NCI-H2081 (cell line): Measurements from ENCODE around the gene HOXA10.

ENCODE experiments used
- DNase-seq, 2 experiments: peaks; one replicate each; lab custom pipeline; 2025; lab: John Stamatoyannopoulos, UW

The HOXA10 gene

GRCh38 chr7:27130540-27131389 lies 43.4 kb downstream of the HOXA10 start, which contains the start of gene HOXA4:
HOXA4 (minus strand) TSS chr7:27130757; CDS start chr7:27130733, 24 bp downstream.
- DNase-seq = peak; percentile 56 to 70

- DNase-seq = peak in 1 of 2 experiments; percentile 45
These were observed 44.2 kb downstream of the HOXA10 start for GRCh38 chr7:27129729-27130539.

- DNase-seq = no peak
These were observed 45.1 kb downstream of the HOXA10 start for GRCh38 chr7:27128776-27129728.

- no peak for DNase-seq
These were observed 46.1 kb downstream of the HOXA10 start for GRCh38 chr7:27128034-27128433.

- no peak for DNase-seq
These were observed 47.4 kb downstream of the HOXA10 start for GRCh38 chr7:27126596-27127327.

- DNase-seq = no peak
These were observed 48.1 kb downstream of the HOXA10 start for GRCh38 chr7:27125986-27126394.

- no peak for DNase-seq
These were observed 49.0 kb downstream of the HOXA10 start for GRCh38 chr7:27124902-27125689.

GRCh38 chr7:27124096-27124901 lies 49.8 kb downstream of the HOXA10 start:
- no peak for DNase-seq

- DNase-seq = no peak
These were observed 50.6 kb downstream of the HOXA10 start for GRCh38 chr7:27123477-27124053.

GRCh38 chr7:27123007-27123476 lies 51.1 kb downstream of the HOXA10 start:
- no peak for DNase-seq

GRCh38 chr7:27122077-27122910 lies 51.8 kb downstream of the HOXA10 start:
- no peak for DNase-seq

GRCh38 chr7:27121684-27122076 lies 52.4 kb downstream of the HOXA10 start:
- DNase-seq = no peak
